Stomach (tissue), 9 donors: Measurements from ENCODE around the gene GJA8. TPM values are rescaled to one million over a fixed set of nuclear protein-coding genes. Genes with fewer than 3 reads are reported as not detected.
"Not testable (repeated sequence)": the region's sequence is repeated elsewhere in the genome, so short reads cannot be mapped to it uniquely, and the experiment has no call there.

Source experiments
- DNase-seq, 2 donors: peaks; one replicate each; pipeline versions ENCODE4 v3.0.0 to v3.0.0-alpha.2; 2013 to 2019
- H3K27ac ChIP-seq, 5 donors: fragments of 200-600 bp in 4 of 5; sonication (generic) in 4 of 5; one replicate each; pipeline ENCODE4 v1.5.1; 2013 to 2019; ENCODE audit warnings: mild to moderate bottlenecking in 1 of 5, moderate library complexity in 1 of 5
- H3K27me3 ChIP-seq, 3 donors: fragments of 200-600 bp; sonication (generic); one replicate each; pipeline ENCODE4 v1.5.1; 2017 to 2019; ENCODE audit warnings: mixed run types in 1 of 3
- H3K36me3 ChIP-seq, 4 donors: fragments of 200-600 bp; sonication (generic); 1 replicate in 3 of 4; 2 replicates in 1 of 4; pipeline ENCODE4 v1.5.1; 2016 to 2019
- H3K4me1 ChIP-seq, 4 donors: fragments of 200-600 bp; sonication (generic); one replicate each; pipeline ENCODE4 v1.5.1; 2016 to 2019
- H3K4me3 ChIP-seq, 4 donors: fragments of 200-600 bp; sonication (generic) in 3 of 4; one replicate each; pipeline ENCODE4 v1.5.1; 2016 to 2019; ENCODE audit warnings: mild to moderate bottlenecking in 1 of 4
- H3K9me3 ChIP-seq, 4 donors: fragments of 200-600 bp; sonication (generic); one replicate each; pipeline ENCODE4 v1.5.1; 2016 to 2019
- EP300 ChIP-seq: sonication (generic); formaldehyde crosslinking; IDR thresholded peaks from one replicate; pipeline ENCODE4 v1.6.1; 2017; ENCODE audit warnings: antibody characterized with exemption
- POLR2A ChIP-seq, 4 donors: fragments of 450-650 bp; IDR thresholded peaks; one replicate each; pipeline ENCODE4 v1.6.1; 2016; ENCODE audit warnings: antibody characterized with exemption in 4 of 4, control low read depth in 2 of 4, mild to moderate bottlenecking in 1 of 4, moderate library complexity in 1 of 4
- POLR2AphosphoS5 ChIP-seq, 3 donors: sonication (generic); formaldehyde crosslinking; IDR thresholded peaks; one replicate each; pipeline ENCODE4 v1.6.1; 2016; ENCODE audit warnings: antibody characterized with exemption in 3 of 3
- WGBS, 5 donors: extraction: QIAGEN DNeasy Blood & Tissue Kit in 3 of 5; methylation state at CpG; one replicate each; pipeline versions ENCODE4 v1.1.5 to v1.1.7; 2013 to 2018; 5-methylcytosine and 5-hydroxymethylcytosine counted together
- intact Hi-C: fragments of 100-400 bp; cut with DNase I; formaldehyde crosslinking; loops from one replicate; pipeline ENCODE4 v1.15.1; 2023; ENCODE audit warnings: low total_unique reads
- polyA plus RNA-seq, 3 donors: library from polyadenylated mRNA; stranded (reverse); fragments of 200-250 nt; gene quantifications; one replicate each; pipeline ENCODE4 v1.2.3, GENCODE V29; 2013
- total RNA-seq, 5 donors: library from RNA; depleted of rRNA; stranded (reverse); fragments of >200 nt; gene quantifications; one replicate each; pipeline versions ENCODE4 v1.1.0 to v1.2.3, GENCODE V29; 2014 to 2016
- TF ChIP-seq, protein P1 (sequence below), 7 experiments: fragments of 450-650 bp in 4 of 7; fragments of 200-600 bp in 3 of 7; sonication (generic) in 3 of 7; IDR thresholded peaks; one replicate each; pipeline ENCODE4 v1.5.1; 2016 to 2019; ENCODE audit warnings: antibody characterized with exemption in 7 of 7, control low read depth in 2 of 7, mild to moderate bottlenecking in 1 of 7
- donor health status: healthy with polysubstance abuse.
- donor health status: Bipolar disorder and iron deficiency.
- donor health status: healthy.

GJA8 gene
- total and polyA plus RNA-seq, 8 donors: not detected

DNA sequence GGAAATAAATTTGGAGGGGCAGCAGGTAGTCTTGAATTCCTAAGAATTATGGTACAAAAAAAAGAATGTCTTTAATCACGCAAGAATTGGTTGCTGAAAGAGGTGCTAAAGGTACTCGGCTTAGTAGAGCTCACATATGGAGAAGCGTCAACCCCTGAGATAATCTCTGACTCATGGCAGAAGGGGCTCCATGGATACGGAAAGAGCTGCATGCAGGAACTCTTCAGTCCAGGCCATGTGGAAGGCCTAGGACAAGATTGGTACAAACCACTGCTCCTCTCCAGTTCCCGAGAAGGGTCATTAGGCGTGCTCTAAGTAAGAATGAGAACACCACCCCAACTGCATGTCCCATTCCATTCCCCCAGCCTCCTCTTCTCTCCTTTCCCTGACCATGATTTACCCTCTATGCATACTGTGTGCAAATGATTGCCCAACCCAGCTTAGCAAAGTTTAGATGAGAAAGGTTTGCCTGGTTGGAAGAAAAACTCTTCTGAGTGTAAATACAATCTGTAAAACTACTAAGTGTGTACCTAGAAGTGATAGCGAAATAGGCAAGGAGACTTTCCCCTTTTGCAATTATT is 10.9 kb downstream of the GJA8 start:
- no peak for TF ChIP-seq POLR2AphosphoS5 (IDR thresholded peaks at IDR 0.05)
- TF ChIP-seq EP300: no peak
- TF ChIP-seq, protein P1, sequence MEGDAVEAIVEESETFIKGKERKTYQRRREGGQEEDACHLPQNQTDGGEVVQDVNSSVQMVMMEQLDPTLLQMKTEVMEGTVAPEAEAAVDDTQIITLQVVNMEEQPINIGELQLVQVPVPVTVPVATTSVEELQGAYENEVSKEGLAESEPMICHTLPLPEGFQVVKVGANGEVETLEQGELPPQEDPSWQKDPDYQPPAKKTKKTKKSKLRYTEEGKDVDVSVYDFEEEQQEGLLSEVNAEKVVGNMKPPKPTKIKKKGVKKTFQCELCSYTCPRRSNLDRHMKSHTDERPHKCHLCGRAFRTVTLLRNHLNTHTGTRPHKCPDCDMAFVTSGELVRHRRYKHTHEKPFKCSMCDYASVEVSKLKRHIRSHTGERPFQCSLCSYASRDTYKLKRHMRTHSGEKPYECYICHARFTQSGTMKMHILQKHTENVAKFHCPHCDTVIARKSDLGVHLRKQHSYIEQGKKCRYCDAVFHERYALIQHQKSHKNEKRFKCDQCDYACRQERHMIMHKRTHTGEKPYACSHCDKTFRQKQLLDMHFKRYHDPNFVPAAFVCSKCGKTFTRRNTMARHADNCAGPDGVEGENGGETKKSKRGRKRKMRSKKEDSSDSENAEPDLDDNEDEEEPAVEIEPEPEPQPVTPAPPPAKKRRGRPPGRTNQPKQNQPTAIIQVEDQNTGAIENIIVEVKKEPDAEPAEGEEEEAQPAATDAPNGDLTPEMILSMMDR (IDR thresholded peaks at IDR 0.05): no peak
- TF ChIP-seq POLR2A (IDR thresholded peaks at IDR 0.05): no peak
- Histone ChIP-seq H3K36me3 (no peaks in the 10 kb centered on the region), H3K27ac (no peak overlapping the region), H3K9me3 (no peaks in the 10 kb centered on the region), H3K4me1 (no peaks in the 10 kb centered on the region), H3K27me3 (peaks cover 0 to 3% (median 0%) of the 10 kb centered on the region in 3 donors), H3K4me3 (no peak overlapping the region)
- DNase-seq: no peak
- WGBS, 5 donors: 85 to 92% (median 87%) methylated on average over 7 of the region's 7 CpGs
- intact Hi-C loops: no loop called here

DNA sequence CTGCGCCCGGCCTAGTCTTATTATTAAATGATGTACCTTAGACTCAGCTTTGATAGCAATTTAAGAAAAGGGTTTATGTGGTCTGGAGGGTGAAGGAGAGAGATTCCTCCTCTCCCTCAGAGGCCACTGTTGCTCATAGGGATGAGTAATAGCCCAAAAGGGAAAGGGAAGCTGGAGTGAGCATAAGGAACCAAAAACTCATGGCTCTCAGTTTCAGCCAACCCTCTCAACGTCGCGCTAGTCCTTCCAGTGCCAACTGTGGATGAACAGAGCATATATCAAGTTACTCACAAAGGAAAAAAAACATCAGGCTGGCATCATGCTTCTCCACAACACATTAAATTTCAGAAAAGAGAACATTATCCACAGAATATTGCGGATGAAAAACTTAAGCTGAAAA is 17.3 kb downstream of the GJA8 start:
- intact Hi-C loops: no loop called here
- TF ChIP-seq, protein P1 (IDR thresholded peaks at IDR 0.05): no peak
- TF ChIP-seq POLR2AphosphoS5 (IDR thresholded peaks at IDR 0.05): no peak
- no peak for TF ChIP-seq EP300
- no peak for TF ChIP-seq POLR2A (IDR thresholded peaks at IDR 0.05)
- WGBS, 5 donors: 92 to 96% (median 95%) methylated on average over 6 of the region's 6 CpGs

DNA sequence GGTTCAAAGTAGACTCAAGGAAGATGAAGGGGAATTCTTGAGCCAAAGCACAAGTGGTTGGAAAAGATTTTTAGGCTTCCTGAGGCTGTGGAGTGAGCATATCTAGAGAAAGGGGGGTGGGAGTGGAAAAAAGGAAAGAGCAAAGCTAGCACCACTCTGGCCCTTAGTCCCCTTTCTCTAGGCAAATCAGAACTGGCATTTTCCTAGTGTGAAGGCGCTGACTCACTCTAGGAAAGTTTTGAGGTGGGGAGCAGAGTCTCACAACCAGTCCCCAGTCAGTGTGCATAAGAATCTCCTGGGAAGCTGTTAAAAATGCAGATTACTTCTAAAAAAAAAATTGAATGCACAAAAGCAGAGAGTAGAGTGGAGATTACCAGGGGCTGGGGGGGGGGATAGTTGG is 22.2 kb downstream of the GJA8 start:
- Histone ChIP-seq H3K4me1 (peaks cover 5 to 7% (median 6%) of the 10 kb centered on the region in 4 donors), H3K36me3 (no peaks in the 10 kb centered on the region), H3K4me3 (no peak overlapping the region), H3K27ac (no peak overlapping the region), H3K9me3 (no peaks in the 10 kb centered on the region), H3K27me3 (no peaks in the 10 kb centered on the region)
- 42 to 98% (median 93%) methylated on average over 1 of the region's 1 CpG for WGBS, 5 donors
- TF ChIP-seq EP300: no peak
- DNase-seq: no peak
- intact Hi-C loops: no loop called here

More for the DNA sequence above, 17.3 kb downstream of the GJA8 start:
- H3K4me3 ChIP-seq: no peak overlapping the region
- H3K36me3 ChIP-seq: no peaks in the 10 kb centered on the region
- H3K27me3 ChIP-seq: no peaks in the 10 kb centered on the region
- no peaks in the 10 kb centered on the region for H3K9me3 ChIP-seq
- no peaks in the 10 kb centered on the region for H3K4me1 ChIP-seq
- DNase-seq: no peak
- H3K27ac ChIP-seq: no peak overlapping the region

DNA sequence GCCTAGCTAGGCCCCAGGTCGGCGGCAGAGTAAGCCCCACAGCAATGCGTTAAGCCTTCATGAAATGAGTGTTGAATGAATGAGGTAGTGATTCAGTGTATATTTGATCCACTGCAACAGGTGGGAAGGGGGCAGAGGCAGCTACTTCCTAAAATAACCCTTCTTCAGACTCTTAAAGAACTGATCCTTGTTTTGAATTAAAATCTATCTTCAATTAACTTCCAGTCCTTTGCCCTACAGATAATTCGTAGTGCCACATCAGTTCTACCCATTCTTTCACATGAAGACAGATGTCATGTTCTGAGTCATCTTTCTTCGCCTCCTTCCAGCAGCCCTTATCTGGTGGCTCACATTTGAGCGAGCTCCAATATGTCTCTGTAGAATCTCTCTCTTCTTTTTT is 24.6 kb downstream of the GJA8 start:
- H3K27me3 ChIP-seq, intact Hi-C loops, H3K27ac ChIP-seq, DNase-seq, H3K4me3 ChIP-seq, H3K36me3 ChIP-seq, H3K9me3 ChIP-seq: not testable (repeated sequence)
- H3K4me1 ChIP-seq: peaks cover 11 to 17% (median 12%) of the 10 kb centered on the region in 4 donors
- 75 to 98% (median 86%) methylated on average over 1 to 4 of the region's 6 CpGs for WGBS, 5 donors

DNA sequence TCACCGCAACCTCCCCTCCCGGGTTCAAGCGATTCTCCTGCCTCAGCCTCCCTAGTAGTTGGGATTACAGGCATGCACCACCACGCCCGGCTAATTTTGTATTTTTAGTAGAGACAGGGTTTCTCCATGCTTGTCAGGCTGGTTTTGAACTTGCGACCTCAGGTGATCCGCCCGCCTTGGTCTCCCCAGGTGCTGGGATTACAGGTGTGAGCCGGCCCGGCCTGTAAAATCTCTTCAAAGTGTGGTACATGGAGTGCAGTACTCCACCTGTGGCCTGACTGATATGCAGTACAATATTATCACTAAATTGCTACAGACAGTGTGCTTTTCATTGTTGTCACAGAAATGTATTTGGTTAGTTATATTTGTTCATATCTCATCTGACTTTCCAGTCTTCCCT is 25.1 kb downstream of the GJA8 start:
- H3K9me3 ChIP-seq, intact Hi-C loops: not testable (repeated sequence)
- 15 to 67% (median 23%) methylated on average over 3 to 5 of the region's 10 CpGs; no CpG with 5 or more reads in 2 of the 5 donors for WGBS, 5 donors

More for the DNA sequence above, 25.1 kb downstream of the GJA8 start:
- not testable (repeated sequence) for H3K4me3 ChIP-seq, H3K36me3 ChIP-seq, DNase-seq, H3K27ac ChIP-seq, H3K27me3 ChIP-seq
- H3K4me1 ChIP-seq: peaks cover 11 to 17% (median 12%) of the 10 kb centered on the region in 4 donors
